Stimulated activated CD8-positive, alpha-beta memory T cell treated with anti-CD3 and anti-CD28 coated beads, Interleukin-12 subunit alpha, Interleukin-12 subunit beta, amount 100 ng/mL, for 1 hour (primary cell): ENCODE measurements around the gene LRMDA.

ENCODE experiments used
- DNase-seq: peaks from one replicate; pipeline ENCODE4 v3.0.0-alpha.2; 2020; ENCODE audit warnings: low read depth

The LRMDA gene

DNA sequence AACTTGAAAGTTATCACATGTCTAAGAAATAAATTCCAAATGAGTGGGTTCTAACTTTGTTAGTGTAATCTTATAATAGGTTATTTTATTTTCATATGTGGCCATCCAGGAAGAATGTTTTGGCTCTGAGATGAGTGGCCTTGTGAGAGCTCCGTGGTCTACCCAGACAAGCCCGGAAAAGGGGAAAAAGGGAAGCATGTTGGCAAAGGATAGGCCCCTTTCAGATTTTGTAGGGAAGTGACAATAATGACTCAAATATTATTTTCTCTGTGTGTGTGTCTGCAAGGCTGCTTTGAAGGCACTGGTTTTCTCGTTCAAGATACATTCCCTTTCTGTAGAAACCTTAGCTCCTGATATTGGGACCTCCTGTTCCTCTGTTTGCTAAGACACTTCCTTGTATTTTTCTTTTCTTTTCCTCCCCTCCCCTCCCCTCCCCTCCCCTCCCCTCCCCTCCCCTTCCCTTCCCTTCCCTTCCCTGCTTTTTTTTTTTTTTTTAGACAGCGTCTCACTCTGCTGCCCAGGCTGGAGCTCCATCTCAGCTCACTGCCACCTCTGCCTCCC lies 240.8 kb downstream of the LRMDA start:
- no peak for DNase-seq

DNA sequence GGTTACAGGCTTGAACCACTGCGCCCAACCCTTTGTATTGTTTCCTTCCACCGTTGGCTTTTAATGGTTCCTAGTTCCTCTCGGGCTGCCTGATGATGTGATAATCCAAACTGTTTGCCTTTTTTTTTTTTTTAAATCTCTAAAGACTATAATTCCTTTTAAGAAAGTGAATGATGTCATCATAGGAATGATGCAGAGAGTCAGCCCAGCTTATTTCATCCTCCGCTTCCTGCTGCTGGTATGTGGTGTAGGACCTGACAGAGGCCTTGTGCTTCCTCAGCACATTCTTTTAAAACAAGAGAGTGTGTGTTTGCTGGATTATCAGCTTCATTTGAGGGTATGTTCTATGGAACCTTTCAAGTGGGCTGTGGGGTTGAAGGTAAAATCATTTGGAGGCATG lies 241.4 kb downstream of the LRMDA start:
- DNase-seq, result no peak

DNA sequence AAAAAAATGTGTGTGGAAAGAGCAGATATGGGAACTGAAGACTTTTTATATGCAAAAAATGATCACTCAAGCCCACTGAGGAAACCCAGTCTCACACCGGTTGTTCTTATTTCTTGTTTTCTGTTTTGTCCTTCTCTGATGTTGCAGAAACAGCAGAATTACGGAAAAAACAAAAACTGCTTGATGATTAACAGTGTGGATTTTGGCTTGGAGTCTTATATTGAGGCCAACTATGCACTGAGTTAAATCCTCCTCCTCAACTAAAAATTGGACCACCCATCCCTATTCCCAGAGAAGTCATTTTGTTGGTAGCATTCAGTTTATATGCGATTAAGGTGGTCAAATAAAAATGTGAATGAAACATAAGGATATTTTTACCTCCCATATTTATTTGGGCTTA lies 246.1 kb downstream of the LRMDA start:
- DNase-seq, result no peak

DNA sequence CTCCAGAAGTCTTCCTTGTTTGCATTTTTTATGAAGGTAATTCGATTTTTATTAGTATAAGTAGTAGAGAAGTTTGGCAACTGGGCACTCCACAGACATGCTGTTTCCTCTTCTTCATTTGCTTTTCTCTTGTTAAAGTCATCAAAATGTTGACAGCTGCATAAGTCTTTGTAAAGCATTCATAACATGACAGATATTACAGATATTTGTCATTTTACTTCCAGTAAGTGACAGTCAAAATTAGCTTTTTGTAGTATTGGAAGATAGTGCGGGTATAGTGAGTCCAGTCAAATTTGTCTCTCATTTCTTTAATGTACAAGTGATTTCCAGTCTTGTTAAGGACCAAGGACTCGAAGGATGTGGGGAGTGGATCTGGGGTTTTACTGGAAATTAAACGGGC lies 247.1 kb downstream of the LRMDA start:
- no peak for DNase-seq

DNA sequence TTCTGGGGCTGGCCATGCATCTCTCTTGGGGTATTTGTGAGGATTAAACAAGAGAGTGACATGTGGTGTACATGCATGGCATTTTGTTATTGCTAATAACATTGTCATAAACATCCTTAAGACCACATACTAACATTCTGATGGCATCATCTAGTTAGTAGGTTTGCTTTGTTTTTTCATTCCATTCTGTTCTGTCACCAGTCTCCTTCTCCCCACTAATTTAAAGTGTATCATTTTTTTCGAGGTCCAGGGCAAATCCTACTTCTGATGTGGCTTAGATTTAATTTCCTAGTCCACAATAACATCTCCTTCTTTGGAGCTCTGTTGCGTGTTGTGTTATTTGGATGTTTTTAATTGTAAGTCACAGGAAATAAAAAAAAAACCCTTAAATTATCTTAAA lies 248.1 kb downstream of the LRMDA start:
- no peak for DNase-seq

DNA sequence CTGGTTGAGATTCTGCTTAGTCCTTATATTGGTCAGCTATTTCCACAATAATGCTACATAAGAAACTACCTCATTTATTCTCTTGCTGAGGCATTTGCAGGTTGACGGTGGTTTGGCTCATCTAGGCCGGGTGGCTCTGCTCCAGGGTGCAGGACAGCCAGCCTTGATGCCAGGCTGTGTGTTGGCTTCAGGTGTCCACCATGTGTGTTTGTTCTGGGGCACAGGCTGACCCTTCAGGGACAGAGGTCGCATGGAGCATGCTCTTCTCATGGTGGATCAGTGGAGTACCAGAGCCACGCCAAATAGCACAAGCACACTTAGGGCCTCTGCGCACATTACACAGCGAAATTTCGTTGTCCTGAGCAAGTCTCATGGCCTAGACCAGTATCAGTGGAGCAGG lies 249.9 kb downstream of the LRMDA start:
- no peak for DNase-seq

DNA sequence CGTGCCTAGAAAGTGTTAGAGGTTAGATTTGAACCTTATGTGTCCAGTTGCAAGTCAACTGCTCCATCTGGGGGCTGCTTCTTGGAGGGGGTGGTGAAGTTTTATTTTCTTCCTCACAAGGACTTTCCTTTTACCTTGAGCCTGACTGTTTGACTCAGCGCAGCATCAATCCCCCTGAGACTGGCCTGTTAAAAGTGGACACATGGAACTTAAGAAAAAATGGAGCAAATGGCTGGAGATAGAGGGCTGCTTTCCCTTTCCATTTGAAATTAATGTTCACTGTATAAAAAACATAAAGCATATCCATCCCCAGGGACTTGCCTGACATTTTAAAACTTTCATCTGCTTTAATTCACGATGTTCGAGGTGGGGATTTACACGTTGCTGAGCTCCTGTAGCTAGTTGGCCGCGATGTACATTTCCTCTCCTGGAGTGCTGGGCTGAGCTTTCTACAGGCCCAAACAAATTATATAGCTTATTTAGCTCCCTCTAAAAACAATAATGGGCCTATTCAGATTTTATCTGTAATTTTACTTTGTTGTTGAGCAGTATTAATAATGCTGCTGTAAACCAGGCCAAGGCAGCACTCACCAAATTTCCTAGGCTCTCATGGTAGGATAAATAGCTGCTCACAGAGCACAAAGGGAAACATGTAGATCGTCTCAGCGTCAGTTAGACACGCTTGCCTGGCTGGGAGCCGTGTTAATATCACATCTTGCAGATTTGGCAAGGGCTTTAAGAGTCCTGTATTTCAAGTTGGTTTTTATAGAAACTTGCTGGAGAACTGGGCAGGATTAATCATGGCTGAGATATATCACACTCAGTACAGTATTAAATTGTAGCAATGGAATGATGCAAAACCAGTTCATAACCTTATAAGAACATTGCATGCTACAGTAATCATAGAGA lies 251.5 kb downstream of the LRMDA start:
- no peak for DNase-seq

DNA sequence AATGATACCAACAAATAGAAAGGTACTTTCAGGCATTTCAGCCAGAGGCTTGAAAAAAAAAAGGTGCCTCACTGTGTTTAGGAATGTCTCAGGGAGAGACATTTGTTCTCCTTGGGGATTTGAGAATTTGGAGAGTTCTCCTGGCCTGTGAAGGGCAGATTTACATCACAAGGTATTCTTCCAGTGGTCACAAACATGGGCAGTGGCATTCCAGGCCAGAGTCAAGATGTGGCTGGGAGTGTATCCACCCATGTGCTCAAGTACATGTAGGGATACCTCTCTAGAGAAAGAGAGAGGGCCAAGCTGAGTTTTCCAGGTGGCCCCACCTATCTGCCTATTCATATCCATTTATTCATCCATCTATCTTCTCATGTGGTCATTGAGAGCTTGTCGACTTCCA lies 253.8 kb downstream of the LRMDA start:
- no peak for DNase-seq

DNA sequence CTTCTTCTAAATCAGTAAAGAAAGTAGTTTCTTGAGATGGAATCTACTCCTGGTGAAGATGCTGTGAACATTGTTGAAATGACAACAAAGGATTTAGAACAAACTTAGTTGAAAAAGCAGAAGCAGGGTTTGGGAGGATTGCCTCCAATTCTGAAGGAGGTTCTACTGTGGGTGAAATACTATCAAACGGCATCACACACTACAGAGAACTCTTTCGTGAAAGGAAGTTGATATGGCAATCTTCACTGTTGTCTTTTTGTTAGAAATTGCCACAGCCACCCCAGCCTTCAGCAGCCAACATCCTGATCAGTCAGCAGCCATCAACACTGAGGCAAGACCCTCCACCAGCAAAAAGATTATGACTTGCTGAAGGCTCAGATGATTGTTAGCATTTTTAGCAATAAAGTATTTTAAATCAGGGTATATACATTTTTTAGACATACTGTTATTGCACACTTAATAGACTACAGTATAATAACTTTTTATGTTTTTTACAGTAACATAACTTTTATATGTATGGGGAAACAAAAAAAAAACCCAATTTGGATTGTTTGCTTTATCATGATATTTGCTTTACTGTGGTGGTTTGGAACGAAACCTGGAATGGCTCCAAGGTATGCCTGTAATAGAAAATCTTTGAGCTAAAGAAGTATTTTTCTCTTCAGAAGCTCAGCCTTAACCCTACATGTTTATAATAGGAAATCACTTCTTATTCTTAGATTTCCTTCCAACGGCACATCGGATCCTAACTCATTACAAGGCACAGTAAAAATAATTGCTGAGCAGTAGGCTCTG lies 257.3 kb downstream of the LRMDA start:
- no peak for DNase-seq

DNA sequence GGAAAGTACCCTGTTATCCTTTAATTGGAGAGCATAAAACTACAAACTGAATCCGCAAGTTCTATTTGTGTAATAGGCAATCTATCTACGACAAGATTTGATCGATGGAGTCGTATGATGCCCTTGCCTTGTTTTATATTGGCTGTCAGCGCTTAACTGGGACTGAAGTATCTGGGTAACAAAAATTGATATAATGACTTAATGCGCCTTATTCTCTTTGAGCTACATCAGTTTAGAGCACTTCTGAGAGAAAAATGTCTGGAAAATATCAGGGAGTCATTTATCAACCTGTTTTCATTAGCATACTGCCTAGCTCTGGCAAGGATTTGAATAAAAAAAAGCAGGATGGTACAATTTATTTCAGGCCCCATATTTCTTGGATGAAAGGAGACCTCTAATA lies 262.1 kb downstream of the LRMDA start:
- no peak for DNase-seq

DNA sequence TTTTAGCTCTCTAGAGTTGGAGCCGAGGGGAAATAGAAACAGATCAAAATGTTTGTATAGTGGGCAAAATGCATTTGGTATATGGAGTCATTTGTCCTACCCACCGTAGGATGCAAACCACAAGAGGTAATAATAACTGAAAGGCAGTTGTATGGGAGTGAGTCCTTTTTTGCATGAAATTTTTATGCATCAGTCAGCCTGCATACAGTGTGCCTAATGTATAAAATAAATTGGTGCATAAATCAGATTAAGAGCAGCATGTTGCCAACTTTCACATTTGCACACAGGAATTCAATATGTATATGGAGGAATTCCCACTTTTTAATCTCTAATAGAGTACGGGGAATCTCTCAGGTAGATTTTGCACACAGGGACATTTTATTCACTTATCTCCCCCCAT lies 262.8 kb downstream of the LRMDA start:
- no peak for DNase-seq

DNA sequence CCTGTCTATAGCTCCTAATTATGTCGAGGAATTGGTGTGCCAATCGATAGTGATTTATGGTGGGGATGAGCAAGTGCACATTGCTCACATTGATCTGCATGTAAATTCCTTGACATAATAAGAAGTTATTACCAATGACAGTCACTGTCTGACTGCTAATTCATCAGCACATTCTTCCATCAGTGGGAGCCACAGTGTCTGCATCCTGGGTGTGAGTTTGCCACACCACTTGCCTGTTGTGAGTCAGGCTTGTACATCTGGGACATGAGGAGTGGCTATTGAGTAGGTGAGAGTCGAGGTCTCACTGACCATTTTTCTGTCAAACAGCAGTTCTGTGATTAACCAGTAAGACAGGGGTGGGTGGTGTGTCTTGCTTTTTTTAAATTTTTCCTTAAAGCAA lies 263.4 kb downstream of the LRMDA start:
- DNase-seq, result no peak

DNA sequence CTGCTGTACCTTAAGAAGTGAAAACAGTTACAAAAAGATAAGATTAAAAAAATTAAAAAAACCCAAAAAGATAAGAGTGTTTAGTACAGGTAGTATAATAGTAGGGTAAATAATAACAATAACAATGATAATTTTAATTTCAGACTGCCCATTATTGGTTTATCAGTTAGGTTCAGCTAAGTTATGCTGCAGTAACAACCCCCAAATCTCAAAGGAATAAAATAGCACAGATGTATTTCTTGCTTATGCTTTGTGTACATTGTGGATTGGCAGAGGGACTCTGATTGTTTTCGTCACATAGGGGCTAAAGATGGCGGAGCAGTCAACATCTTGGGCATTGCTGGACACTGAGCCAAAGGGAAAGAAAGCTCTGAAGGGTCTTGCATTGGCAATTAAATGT lies 264.6 kb downstream of the LRMDA start:
- no peak for DNase-seq

DNA sequence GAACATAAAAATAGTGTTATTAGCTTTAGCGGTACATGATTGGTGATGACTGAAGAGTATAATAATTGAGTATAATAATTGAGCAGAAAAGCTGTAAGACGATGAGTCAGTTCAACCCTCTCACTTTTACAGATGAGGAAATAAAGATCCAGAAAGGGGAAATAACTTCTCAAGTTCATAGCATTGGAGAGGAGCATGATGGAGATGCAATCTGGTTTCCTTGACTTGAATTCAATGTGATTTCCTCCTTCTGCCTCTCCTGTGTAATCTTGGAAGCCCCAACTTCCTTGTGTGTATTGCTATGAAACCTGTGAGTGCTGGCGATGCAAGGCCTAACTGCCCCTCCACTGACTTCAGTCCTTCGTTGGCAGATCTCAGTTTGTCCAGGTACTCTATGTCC lies 265.1 kb downstream of the LRMDA start:
- DNase-seq, result no peak

DNA sequence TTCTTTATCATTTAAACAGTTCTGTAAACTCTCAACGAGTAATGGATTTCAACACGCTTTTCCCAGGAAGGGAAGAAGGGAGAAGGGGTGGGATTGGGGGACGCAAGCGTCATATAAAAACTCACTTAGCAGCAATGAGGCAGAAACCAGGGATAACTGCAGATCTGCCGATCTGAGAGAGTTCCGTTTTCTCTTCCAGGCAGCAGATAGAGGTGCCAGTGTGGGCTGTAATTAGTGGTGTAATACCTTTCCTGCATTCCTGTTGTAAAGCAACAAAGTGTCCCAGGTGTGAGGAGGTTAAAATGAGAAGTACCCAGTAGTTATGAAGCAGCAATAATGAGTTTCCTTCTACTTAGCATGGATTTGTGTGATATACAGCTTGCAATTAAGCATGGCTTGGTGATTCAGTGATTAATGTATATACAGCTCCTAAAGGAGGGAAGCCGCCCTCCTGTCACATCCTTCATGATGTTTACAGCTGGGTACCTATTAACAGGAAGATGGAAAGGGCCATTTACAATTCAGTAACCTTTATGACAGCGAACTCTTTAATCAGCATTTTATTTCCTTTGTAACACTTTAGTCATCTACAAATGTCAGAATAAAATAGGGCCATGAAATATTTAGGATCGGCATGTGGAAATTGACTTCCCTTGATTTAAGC lies 271.9 kb downstream of the LRMDA start:
- no peak for DNase-seq

DNA sequence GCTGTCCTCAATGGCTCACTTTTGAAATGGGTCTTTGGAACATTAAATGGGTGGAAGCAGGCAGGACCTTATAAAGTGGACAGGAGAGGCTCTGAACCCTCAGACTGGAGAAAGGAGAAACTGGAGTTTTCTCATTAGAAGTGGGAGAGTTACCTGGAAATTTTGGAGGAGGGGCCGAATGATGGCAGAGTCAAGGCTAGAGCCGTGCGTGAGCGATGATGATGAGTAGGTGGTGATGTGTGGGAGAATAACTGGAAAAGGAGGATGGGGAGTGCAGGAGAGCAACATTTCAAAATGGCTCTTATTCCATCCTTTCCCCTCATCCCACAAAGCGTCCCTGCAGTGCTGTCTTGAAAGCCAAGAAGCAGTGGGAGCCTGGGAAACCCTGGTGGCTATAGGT lies 274.0 kb downstream of the LRMDA start:
- DNase-seq, result no peak

DNA sequence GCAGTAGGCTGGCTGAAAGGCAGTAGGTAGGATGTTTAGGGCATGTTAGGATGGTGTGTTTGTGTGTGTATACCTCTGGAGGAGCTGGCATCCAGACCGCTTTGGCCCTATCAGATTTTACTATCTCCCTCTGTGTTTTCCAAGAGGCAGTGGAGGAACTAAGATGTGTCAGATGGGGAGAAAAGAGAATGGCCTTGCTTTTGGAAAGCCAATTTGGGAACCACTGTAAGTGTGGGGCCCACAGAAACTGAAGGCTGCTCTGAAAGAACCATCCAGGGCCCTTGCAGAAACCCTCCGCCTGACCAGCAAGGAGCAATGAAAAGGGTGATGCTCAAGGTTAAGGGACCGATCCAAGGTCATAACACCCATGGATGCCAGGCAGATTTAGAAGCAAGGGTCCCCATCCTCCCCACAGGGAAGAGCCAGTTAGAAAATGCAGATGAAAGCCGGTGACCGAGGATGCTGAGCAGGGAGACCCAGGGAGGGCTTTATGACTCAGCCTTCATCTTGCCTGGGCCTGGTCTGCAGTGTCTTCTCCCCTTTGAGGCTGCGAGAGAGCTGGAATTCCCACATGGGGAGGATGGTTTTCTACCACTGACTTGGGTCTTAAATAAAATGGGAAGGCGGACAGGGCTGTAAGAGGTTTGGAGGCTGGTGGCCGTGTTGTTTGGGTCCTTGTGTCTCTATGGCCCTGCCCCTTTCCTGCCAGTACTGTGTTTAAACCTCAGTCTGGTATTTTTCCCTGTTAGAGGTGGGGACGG lies 275.8 kb downstream of the LRMDA start:
- no peak for DNase-seq

DNA sequence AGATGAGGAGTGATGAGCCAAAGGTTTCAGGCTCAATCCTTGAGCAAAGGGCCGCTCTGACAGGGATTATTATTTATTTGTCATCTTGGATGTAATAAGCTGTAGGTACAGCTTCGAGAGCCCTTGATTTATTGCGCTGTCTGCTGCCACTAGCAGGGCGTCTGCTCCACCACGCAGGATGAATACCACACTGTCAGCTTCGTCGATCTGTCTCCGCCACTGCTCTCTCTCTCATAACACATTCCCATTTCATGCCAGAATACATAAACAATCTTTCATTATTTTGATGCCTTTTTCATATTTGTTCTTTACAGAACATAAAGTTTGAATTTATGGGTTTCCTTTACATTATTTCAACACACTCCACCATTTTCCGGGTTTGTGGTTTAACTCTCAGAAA lies 276.6 kb downstream of the LRMDA start:
- DNase-seq, result no peak

DNA sequence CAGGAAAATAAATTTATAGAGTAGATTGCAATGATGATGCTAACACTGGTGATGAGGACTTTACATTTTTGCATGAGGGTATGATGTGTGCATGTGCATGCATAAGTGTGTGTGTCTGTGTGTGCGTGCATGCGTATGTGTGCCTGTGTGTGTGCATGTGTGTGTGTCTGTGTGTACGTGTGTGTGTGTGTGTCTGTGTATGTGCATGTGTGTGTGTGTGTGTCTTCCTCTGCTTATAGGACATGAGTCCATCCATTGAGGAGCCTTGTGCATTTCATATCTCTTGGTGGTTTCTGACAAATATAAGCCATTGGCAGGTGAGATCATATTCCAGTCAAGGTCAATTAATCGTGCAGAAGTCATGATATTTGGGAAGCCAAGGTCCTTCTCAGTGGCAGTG lies 277.8 kb downstream of the LRMDA start:
- DNase-seq, result no peak

DNA sequence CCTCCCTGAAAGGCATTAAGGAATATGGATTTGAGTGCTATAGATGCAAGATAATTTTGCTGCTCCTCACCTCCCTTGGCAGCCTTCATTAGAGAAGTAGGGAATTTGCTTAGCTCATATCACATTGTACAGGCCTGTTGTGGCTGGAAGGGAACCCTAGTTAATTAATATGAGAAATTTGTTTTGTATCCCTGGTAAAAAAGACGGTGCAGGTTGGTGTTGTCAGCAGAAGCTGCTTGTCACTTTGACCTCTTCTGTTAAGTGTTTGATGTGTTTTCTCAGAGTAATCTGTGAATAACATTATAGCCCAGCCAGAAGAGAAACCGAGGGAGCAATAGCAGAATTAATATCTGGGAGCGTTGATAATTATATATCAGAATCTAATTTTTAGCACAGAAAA lies 278.4 kb downstream of the LRMDA start:
- no peak for DNase-seq

DNA sequence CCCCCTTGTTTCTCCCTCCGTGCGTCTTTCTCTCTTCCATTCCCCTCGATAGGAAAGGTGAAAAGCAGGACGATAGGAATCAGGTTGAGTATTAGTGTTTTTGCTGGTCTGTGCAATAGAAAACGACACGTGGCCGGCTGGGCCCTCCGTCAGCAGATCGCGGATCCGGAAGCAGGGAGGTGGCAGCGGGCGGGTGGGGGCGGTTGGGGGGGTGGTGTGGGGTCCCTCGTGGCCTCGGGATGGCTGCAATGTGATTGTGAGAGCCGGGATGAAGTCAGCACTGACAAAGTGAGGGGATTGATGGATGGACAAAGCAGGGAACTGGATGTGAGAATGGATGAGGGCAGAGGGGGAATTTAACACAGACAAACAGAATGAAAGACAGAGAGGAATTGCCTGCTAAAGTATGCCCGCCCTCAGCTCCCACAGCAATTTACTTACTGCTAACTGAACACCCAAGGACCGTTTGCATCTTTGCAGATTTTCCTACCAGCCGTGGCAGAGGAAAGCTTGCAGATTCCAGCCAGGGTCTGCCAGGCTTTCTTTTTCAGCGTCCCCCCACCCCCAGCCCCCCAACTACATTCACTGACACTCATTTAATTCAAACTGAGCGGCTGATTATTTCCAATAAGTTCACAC lies 280.9 kb downstream of the LRMDA start:
- no peak for DNase-seq
